PC-3 (cell line): ENCODE data around the gene SMARCAL1. TPM values are rescaled to one million over a fixed set of nuclear protein-coding genes. Genes with fewer than 3 reads are reported as not detected.

Experiments used
- ATAC-seq: fragments of 200-7000 bp; cut with Tn5 transposase; 2 replicates; pipeline ENCODE4 v1.9.1; 2020; ENCODE audit warnings: mild to moderate bottlenecking, moderate library complexity
- BruUV-seq: library from RNA; stranded (reverse); fragments of 400-500 nt; replicated peaks from 2 replicates; lab custom pipeline; 2021; lab: Mats Ljungman, UMichigan
- CTCF ChIA-PET: fragments of 300-600 bp; sonication (Branson Sonifier 250); formaldehyde crosslinking; loops from one replicate; lab custom pipeline; 2022; ENCODE audit warnings: antibody characterized with exemption; lab: Charles Lee
- POLR2A ChIA-PET: fragments of 300-600 bp; sonication (Branson Sonifier 250); formaldehyde crosslinking; loops from one replicate; lab custom pipeline; 2022; ENCODE audit warnings: antibody characterized with exemption; ENCODE audit not compliant: unreplicated experiment; lab: Charles Lee
- DNase-seq: peaks from one replicate; pipeline ENCODE4 v3.0.0-alpha.2; 2015
- H2AFZ ChIP-seq: fragments of 300-600 bp; sonication (generic); 2 replicates; pipeline ENCODE4 v1.6.0; 2016; ENCODE audit warnings: antibody characterized with exemption, low read length
- H3F3A ChIP-seq: fragments of 300-600 bp; sonication (generic); one replicate; pipeline ENCODE4 v1.6.0; 2017; ENCODE audit warnings: antibody characterized with exemption, low read length, control low read depth, mild to moderate bottlenecking; ENCODE audit not compliant: unreplicated experiment
- H3K27ac ChIP-seq: fragments of 300-600 bp; sonication (generic); 2 replicates; pipeline ENCODE4 v1.5.1; 2016; ENCODE audit warnings: mild to moderate bottlenecking, low read length
- H3K27me3 ChIP-seq: fragments of 300-600 bp; sonication (generic); 2 replicates; pipeline ENCODE4 v1.6.1; 2016; ENCODE audit warnings: low read length, mixed read lengths
- H3K36me3 ChIP-seq: fragments of 300-600 bp; sonication (generic); 2 replicates; pipeline ENCODE4 v1.6.1; 2016; ENCODE audit warnings: low read depth, mixed run types, low read length, mixed read lengths
- H3K4me1 ChIP-seq: fragments of 300-600 bp; sonication (generic); 2 replicates; pipeline ENCODE4 v1.5.1; 2016; ENCODE audit warnings: low read length; ENCODE audit not compliant: insufficient read depth
- H3K4me2 ChIP-seq: fragments of 300-600 bp; sonication (generic); 2 replicates; pipeline ENCODE4 v1.6.0; 2016; ENCODE audit warnings: low read length
- H3K4me3 ChIP-seq: fragments of 300-600 bp; sonication (generic); 2 replicates; pipeline ENCODE4 v1.5.1; 2016; ENCODE audit warnings: mild to moderate bottlenecking, low read length, mixed read lengths
- H3K79me2 ChIP-seq: fragments of 300-600 bp; sonication (generic); 2 replicates; pipeline ENCODE4 v1.6.1; 2017; ENCODE audit warnings: low read length, mixed read lengths
- H3K9ac ChIP-seq: fragments of 300-600 bp; sonication (generic); 2 replicates; pipeline ENCODE4 v1.6.0; 2016; ENCODE audit warnings: mild to moderate bottlenecking, low read length
- H3K9me2 ChIP-seq: fragments of 300-600 bp; sonication (generic); replicated peaks from 2 replicates; pipeline ENCODE4 v1.6.1; 2016; ENCODE audit warnings: mixed run types, low read length, mixed read lengths
- H3K9me3 ChIP-seq: fragments of 300-600 bp; sonication (generic); 2 replicates; pipeline ENCODE4 v1.6.1; 2016; ENCODE audit warnings: low read length, mixed read lengths
- H4K20me1 ChIP-seq: fragments of 300-600 bp; sonication (generic); 2 replicates; pipeline ENCODE4 v1.6.1; 2016; ENCODE audit warnings: low read length, mixed read lengths
- CTCF ChIP-seq: fragments of 300-600 bp; sonication (generic); conservative IDR thresholded peaks from 2 replicates; pipeline ENCODE4 v1.5.1; 2017; ENCODE audit warnings: antibody characterized with exemption, low read depth, mild to moderate bottlenecking, low read length
- EZH2 ChIP-seq: fragments of 300-600 bp; sonication (generic); IDR thresholded peaks from one replicate; pipeline ENCODE4 v1.6.1; 2017; ENCODE audit warnings: antibody characterized with exemption, mild to moderate bottlenecking, low read length; ENCODE audit not compliant: unreplicated experiment
- EZH2phosphoT487 ChIP-seq: fragments of 300-600 bp; sonication (generic); IDR thresholded peaks from 2 replicates; pipeline ENCODE4 v1.6.1; 2018; ENCODE audit warnings: mild to moderate bottlenecking, antibody characterized with exemption, low read length, borderline replicate concordance
- intact Hi-C: fragments of 100-400 bp; cut with micrococcal nuclease; formaldehyde crosslinking; loops from 2 replicates; pipeline ENCODE4 v1.9.0; 2023
- total RNA-seq: library from RNA; depleted of rRNA; stranded (reverse); fragments of >200 nt; gene quantifications from 2 replicates; pipeline ENCODE4 v1.2.3, GENCODE V29; 2014

The SMARCAL1 gene
- total RNA-seq, 1 experiment from 2014 or later, result 8.3 TPM

GRCh38 chr2:216369821-216370220 lies 42.5 kb upstream of the SMARCAL1 start:
- H3K27me3 ChIP-seq, result no peaks in the 10 kb centered on the region
- no peaks in the 10 kb centered on the region for H3K9me2 ChIP-seq
- no TSS peak for BruUV-seq

GRCh38 chr2:216370961-216371712 lies 41.1 kb upstream of the SMARCAL1 start:
- H3K9me2 ChIP-seq, result no peaks in the 10 kb centered on the region
- CTCF ChIA-PET, result no interaction called here

More at GRCh38 chr2:216369821-216370220, 42.5 kb upstream of the SMARCAL1 start:
- H3K4me3 ChIP-seq, result no peak overlapping the region
- no peak for DNase-seq
- no peak overlapping the region for H3K27ac ChIP-seq
- no peaks in the 10 kb centered on the region for H4K20me1 ChIP-seq
- ChIA-PET CTCF (no interaction called here), POLR2A (no interaction called here)
- no peaks in the 10 kb centered on the region for H3K36me3 ChIP-seq
- no peak for ATAC-seq
- H3K9me3 ChIP-seq, result no peaks in the 10 kb centered on the region
- no peak overlapping the region for H3K9ac ChIP-seq
- peaks cover 5% of the 10 kb centered on the region for H3F3A ChIP-seq
- intact Hi-C loops, result loop anchor here (5.0 to 10.0 kb wide), 2 partner anchors 53 to 125 kb away; no protein-coding TSS in a partner anchor
- H3K4me2 ChIP-seq, result peak overlapping the region; percentile 90; the same call in 1 of the 2 replicates
- peaks cover 25% of the 10 kb centered on the region for H3K4me1 ChIP-seq
- no peaks in the 10 kb centered on the region for H3K79me2 ChIP-seq
- no peak overlapping the region for H2AFZ ChIP-seq
- TF ChIP-seq EZH2phosphoT487 (no peak), EZH2 (no peak), CTCF (no peak)

More at GRCh38 chr2:216370961-216371712, 41.1 kb upstream of the SMARCAL1 start:
- H3K4me3 ChIP-seq, result peak overlapping the region; percentile 67; the same call in 1 of the 2 replicates
- TF ChIP-seq EZH2phosphoT487 (no peak), EZH2 (no peak), CTCF (no peak)
- H3K27me3 ChIP-seq, result no peaks in the 10 kb centered on the region
- no peaks in the 10 kb centered on the region for H3K36me3 ChIP-seq
- peaks cover 25% of the 10 kb centered on the region for H3K4me1 ChIP-seq
- no peak overlapping the region for H3K27ac ChIP-seq
- H3F3A ChIP-seq, result peaks cover 5% of the 10 kb centered on the region
- no TSS peak for BruUV-seq
- no peak for ATAC-seq
- peak overlapping the region; percentile 90 for H3K4me2 ChIP-seq
- no peaks in the 10 kb centered on the region for H3K9me3 ChIP-seq
- no peak overlapping the region for H2AFZ ChIP-seq
- intact Hi-C loops, result loop anchor here (5.0 to 10.0 kb wide), 2 partner anchors 54 to 126 kb away; no protein-coding TSS in a partner anchor
- no peak for DNase-seq
- POLR2A ChIA-PET, result no interaction called here
- no peak overlapping the region for H3K9ac ChIP-seq
- no peaks in the 10 kb centered on the region for H3K79me2 ChIP-seq
- no peaks in the 10 kb centered on the region for H4K20me1 ChIP-seq
